ENCODE data around the gene SENP8.
A peak's percentile ranks its signal among the peaks of the same experiment; 100 is the strongest.

Gene SENP8

DNA sequence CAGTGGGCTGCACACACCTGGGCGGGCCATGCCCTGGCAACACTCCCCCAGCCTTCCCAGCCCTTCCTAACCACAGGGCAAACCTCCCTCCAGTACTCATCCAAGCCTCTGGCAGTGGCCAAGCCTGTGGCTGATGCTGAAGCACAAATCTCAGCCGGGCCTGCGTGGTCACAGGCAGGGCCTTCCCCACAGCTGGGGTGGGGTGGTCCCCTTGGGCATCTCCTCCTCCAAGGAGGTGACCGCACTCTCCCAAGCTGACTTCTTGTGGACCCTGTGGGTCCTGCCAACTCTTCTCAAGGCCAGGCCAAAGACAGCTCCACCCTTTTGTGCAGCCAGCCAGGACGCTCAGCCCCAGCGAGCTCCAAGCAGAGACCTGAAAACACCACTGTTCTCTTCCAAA is 58.0 kb downstream of the SENP8 start:
- TF ChIP-seq, protein P1, sequence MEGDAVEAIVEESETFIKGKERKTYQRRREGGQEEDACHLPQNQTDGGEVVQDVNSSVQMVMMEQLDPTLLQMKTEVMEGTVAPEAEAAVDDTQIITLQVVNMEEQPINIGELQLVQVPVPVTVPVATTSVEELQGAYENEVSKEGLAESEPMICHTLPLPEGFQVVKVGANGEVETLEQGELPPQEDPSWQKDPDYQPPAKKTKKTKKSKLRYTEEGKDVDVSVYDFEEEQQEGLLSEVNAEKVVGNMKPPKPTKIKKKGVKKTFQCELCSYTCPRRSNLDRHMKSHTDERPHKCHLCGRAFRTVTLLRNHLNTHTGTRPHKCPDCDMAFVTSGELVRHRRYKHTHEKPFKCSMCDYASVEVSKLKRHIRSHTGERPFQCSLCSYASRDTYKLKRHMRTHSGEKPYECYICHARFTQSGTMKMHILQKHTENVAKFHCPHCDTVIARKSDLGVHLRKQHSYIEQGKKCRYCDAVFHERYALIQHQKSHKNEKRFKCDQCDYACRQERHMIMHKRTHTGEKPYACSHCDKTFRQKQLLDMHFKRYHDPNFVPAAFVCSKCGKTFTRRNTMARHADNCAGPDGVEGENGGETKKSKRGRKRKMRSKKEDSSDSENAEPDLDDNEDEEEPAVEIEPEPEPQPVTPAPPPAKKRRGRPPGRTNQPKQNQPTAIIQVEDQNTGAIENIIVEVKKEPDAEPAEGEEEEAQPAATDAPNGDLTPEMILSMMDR (IDR thresholded peaks at IDR 0.05; ENCODE audit: poor library complexity, severe bottlenecking): no peak
- ATAC-seq (ENCODE audit: low read depth) (peak; percentile 5; the same call in 1 of the 3 replicates), DNase-seq (ENCODE audit: low spot score) (peak; percentile 66)
- no peaks in the 10 kb centered on the region for H3K36me3 ChIP-seq (ENCODE audit: low read depth)
- H3K9me3 ChIP-seq (ENCODE audit: severe bottlenecking): no peaks in the 10 kb centered on the region
- peaks cover 7% of the 10 kb centered on the region for H3K4me1 ChIP-seq (ENCODE audit: insufficient read depth, poor library complexity, severe bottlenecking)
- H3K4me3 ChIP-seq (ENCODE audit: severe bottlenecking): no peak overlapping the region
- H3K27ac ChIP-seq (ENCODE audit: poor library complexity, severe bottlenecking): no peak overlapping the region
- no peaks in the 10 kb centered on the region for H3K27me3 ChIP-seq (ENCODE audit: insufficient read depth, poor library complexity, severe bottlenecking)

DNA sequence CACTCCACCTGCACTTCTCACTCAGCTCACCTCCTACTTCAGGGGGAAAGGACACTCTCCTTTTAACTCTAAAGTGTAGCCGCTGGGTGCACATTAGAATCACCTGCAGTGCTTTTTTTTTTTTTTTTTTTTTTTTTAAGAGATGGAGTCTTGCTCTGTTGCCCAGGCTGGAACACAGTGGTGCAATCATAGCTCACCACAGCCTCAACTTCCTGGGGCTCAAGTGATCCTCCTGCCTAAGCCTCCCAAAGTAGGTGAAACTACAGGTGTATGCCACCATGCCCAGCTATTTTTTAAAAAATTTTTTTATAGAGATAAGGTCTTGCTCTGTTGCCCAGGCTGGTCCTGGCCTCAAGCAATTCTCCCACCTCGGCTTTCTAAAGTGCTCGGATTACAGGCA is 58.5 kb downstream of the SENP8 start:
- DNase-seq (ENCODE audit: low spot score): peak; percentile 21
- no peak for ATAC-seq (ENCODE audit: low read depth)
- Histone ChIP-seq H3K4me1 (ENCODE audit: insufficient read depth, poor library complexity, severe bottlenecking) (peaks cover 7% of the 10 kb centered on the region), H3K27ac (ENCODE audit: poor library complexity, severe bottlenecking) (no peak overlapping the region), H3K27me3 (ENCODE audit: insufficient read depth, poor library complexity, severe bottlenecking) (no peaks in the 10 kb centered on the region), H3K4me3 (ENCODE audit: severe bottlenecking) (no peak overlapping the region), H3K9me3 (ENCODE audit: severe bottlenecking) (no peaks in the 10 kb centered on the region), H3K36me3 (ENCODE audit: low read depth) (no peaks in the 10 kb centered on the region)
- TF ChIP-seq, protein P1 (IDR thresholded peaks at IDR 0.05; ENCODE audit: poor library complexity, severe bottlenecking): no peak

DNA sequence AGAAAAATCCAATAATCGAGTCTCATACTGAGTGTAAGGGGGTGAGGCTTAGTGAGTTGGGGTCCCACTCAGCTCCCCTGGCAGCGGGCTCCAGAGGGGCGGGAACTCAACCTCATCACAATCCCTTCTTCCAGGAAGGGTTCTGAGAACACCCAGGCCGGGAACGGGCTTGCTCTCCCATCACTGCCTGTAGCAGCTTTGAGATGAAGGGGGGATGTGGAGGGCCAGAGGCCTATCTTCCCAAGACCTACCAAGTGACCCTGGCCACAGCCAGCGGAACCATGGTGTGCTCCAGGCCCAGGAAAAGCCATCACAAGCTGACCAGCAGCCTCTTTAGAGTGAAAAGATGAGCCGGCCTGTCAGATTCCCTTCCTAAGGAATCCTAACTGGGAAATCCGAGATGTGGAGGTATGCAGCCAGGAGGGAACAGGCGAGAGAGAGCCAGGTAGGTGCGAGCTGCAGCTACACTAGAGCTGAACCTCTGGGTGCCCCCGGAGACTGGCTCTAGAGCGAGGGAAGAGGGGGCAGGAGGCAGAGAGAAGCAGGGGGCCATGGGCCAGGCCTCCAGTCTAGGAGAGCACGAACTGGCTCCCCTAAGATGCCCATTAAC is 60.9 kb downstream of the SENP8 start:
- DNase-seq (ENCODE audit: low spot score): peak; percentile 65
- Histone ChIP-seq H3K4me3 (ENCODE audit: severe bottlenecking) (no peak overlapping the region), H3K4me1 (ENCODE audit: insufficient read depth, poor library complexity, severe bottlenecking) (peaks cover 18% of the 10 kb centered on the region), H3K36me3 (ENCODE audit: low read depth) (no peaks in the 10 kb centered on the region), H3K9me3 (ENCODE audit: severe bottlenecking) (no peaks in the 10 kb centered on the region), H3K27me3 (ENCODE audit: insufficient read depth, poor library complexity, severe bottlenecking) (no peaks in the 10 kb centered on the region), H3K27ac (ENCODE audit: poor library complexity, severe bottlenecking) (no peak overlapping the region)
- ATAC-seq (ENCODE audit: low read depth): no peak
- TF ChIP-seq, protein P1 (IDR thresholded peaks at IDR 0.05; ENCODE audit: poor library complexity, severe bottlenecking): no peak

DNA sequence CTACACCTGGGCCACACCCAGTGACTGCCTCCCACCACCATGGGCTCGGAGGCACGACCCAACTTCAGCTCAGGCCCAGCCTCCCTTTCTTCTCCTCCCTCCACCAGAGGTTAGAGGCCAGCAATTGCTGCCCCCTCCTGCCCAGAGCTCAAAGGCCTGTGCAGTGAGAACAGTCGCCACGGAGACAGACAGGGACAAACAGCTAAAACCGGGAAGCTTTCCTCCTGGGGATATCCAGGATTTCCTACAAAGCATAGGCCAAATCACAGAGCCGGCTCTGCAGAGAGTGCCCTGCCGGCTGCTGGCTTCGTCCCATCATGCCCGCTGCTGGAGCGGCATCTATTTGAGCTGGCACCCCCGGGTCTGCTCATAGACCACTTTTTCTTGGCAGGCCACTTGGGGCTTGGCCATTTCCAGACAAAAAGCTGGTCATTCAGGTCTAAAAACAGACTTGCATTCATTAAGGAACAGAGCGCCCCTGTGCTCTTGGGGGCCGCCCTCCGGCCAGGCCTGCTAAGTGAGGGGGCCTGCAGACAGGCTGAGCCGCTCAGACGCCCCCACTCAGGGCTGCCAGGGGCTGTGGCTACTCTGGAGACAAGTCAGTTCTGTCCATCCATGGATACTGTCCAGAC is 61.9 kb downstream of the SENP8 start:
- no peak overlapping the region for H3K27ac ChIP-seq (ENCODE audit: poor library complexity, severe bottlenecking)
- H3K9me3 ChIP-seq (ENCODE audit: severe bottlenecking): no peaks in the 10 kb centered on the region
- H3K4me3 ChIP-seq (ENCODE audit: severe bottlenecking): no peak overlapping the region
- TF ChIP-seq, protein P1 (IDR thresholded peaks at IDR 0.05; ENCODE audit: poor library complexity, severe bottlenecking): no peak
- H3K4me1 ChIP-seq (ENCODE audit: insufficient read depth, poor library complexity, severe bottlenecking): peaks cover 13% of the 10 kb centered on the region
- no peaks in the 10 kb centered on the region for H3K36me3 ChIP-seq (ENCODE audit: low read depth)
- no peaks in the 10 kb centered on the region for H3K27me3 ChIP-seq (ENCODE audit: insufficient read depth, poor library complexity, severe bottlenecking)
- peak; percentile 64 for DNase-seq (ENCODE audit: low spot score)
- ATAC-seq (ENCODE audit: low read depth): no peak

- Histone ChIP-seq H3K27me3 (ENCODE audit: insufficient read depth, poor library complexity, severe bottlenecking) (no peaks in the 10 kb centered on the region), H3K4me1 (ENCODE audit: insufficient read depth, poor library complexity, severe bottlenecking) (peaks cover 11% of the 10 kb centered on the region), H3K36me3 (ENCODE audit: low read depth) (no peaks in the 10 kb centered on the region), H3K27ac (ENCODE audit: poor library complexity, severe bottlenecking) (no peak overlapping the region), H3K9me3 (ENCODE audit: severe bottlenecking) (no peaks in the 10 kb centered on the region), H3K4me3 (ENCODE audit: severe bottlenecking) (no peak overlapping the region)
- DNase-seq (ENCODE audit: low spot score): peak; percentile 37
- TF ChIP-seq, protein P1 (IDR thresholded peaks at IDR 0.05; ENCODE audit: poor library complexity, severe bottlenecking): no peak
- ATAC-seq (ENCODE audit: low read depth): no peak
These were observed 62.6 kb downstream of the SENP8 start for GRCh38 chr15:72180761-72181324.

Measured in RWPE2 (cell line).